Gastroesophageal sphincter (tissue), 3 donors: ENCODE data around the gene FRZB.

Experiments
- EP300 ChIP-seq: sonication (generic); formaldehyde crosslinking; IDR thresholded peaks from one replicate; pipeline ENCODE4 v1.6.1; 2017; ENCODE audit warnings: antibody characterized with exemption, mild to moderate bottlenecking
- POLR2A ChIP-seq, 2 donors: fragments of 450-650 bp; IDR thresholded peaks; one replicate each; pipeline ENCODE4 v1.6.1; 2017; ENCODE audit warnings: antibody characterized with exemption in 2 of 2, mild to moderate bottlenecking in 2 of 2, moderate library complexity in 1 of 2
- POLR2AphosphoS5 ChIP-seq: sonication (generic); formaldehyde crosslinking; IDR thresholded peaks from one replicate; pipeline ENCODE4 v1.6.1; 2017; ENCODE audit warnings: antibody characterized with exemption
- TF ChIP-seq, protein P1 (sequence below), 4 experiments: fragments of 200-600 bp in 2 of 4; fragments of 450-650 bp in 2 of 4; sonication (generic) in 1 of 4; IDR thresholded peaks; one replicate each; pipeline ENCODE4 v1.5.1; 2017 to 2019; ENCODE audit warnings: antibody characterized with exemption in 4 of 4, mild to moderate bottlenecking in 2 of 4, moderate library complexity in 2 of 4

DNA sequence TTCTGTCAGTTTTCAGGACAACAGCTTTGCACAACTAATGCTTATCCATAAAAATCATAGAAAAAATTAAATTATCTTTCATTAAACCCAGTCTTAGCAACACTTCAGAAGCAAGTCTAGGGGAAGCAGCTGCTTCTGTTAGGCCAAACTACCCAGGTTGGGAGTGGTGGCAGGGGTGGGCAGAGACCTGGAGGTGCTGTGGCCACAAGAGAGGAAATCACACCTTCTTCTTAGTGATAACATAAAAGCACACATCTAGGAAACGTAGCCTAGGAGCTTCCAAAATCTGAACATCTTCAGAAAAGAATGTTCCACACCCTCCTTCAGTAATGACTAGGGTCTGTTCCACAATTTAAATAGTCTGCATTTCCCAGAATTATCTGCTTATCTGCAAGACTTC, 32.3 kb upstream of the FRZB start:
- TF ChIP-seq, protein P1, sequence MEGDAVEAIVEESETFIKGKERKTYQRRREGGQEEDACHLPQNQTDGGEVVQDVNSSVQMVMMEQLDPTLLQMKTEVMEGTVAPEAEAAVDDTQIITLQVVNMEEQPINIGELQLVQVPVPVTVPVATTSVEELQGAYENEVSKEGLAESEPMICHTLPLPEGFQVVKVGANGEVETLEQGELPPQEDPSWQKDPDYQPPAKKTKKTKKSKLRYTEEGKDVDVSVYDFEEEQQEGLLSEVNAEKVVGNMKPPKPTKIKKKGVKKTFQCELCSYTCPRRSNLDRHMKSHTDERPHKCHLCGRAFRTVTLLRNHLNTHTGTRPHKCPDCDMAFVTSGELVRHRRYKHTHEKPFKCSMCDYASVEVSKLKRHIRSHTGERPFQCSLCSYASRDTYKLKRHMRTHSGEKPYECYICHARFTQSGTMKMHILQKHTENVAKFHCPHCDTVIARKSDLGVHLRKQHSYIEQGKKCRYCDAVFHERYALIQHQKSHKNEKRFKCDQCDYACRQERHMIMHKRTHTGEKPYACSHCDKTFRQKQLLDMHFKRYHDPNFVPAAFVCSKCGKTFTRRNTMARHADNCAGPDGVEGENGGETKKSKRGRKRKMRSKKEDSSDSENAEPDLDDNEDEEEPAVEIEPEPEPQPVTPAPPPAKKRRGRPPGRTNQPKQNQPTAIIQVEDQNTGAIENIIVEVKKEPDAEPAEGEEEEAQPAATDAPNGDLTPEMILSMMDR (IDR thresholded peaks at IDR 0.05), result no peak
- TF ChIP-seq POLR2AphosphoS5 (no peak), POLR2A (IDR thresholded peaks at IDR 0.05) (no peak), EP300 (no peak)
